GM21423 (cell line): Measurements from ENCODE around the gene RNASEH2C.
"Not testable (repeated sequence)": the region's sequence is repeated elsewhere in the genome, so short reads cannot be mapped to it uniquely, and the experiment has no call there.

Experiments
- ATAC-seq: cut with Tn5 transposase; IDR thresholded peaks from one replicate; pipeline ENCODE4 v1.9.1; 2021; ENCODE audit warnings: mild to moderate bottlenecking, moderate library complexity; ENCODE audit not compliant: unreplicated experiment

Gene RNASEH2C

DNA sequence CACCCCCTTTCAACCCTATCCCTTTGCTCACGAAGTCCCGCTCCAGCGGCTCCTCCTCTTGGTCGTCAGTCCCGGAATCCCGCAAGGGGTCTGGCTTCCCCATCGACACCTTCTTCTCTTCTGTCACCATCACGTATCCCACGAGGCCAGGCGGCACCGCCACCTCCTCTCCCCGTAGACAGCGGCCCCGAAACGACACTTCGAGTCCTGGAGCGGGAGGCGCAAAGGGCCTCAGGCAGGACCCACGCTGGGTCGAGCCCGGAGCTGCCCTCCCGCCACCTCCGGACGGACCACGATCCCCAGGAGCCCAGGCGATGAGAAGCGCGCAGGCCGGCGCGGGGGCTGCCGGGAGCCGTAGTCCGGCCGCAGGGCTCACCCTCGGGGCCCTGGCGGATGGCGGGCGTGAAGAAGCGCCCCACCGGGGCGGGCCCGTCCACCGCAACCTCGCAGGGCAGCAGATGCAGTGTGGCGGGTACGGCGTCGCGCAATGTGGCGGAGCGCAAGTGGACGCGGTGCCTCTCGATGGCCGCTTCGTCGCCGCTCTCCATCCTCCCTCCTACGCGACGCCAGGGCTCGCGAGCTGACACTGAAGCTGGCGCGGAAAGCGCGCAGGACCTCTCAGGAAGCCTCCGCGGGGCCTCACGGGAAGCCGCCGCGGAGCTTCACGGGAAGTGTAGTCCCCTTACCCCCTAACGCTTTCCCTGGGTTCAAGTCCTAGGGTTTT is at the start of gene RNASEH2C:
Gene RNASEH2C, minus strand, starts transcription at position 588 of the 724 bp plus-strand sequence. Its CDS starts 40 bp downstream, at position 548.
- peak; percentile 70 for ATAC-seq

GRCh38 chr11:65767806-65768205 is 47.2 kb upstream of the RNASEH2C start:
- not testable (repeated sequence) for ATAC-seq

GRCh38 chr11:65767406-65767805 is 46.8 kb upstream of the RNASEH2C start:
- ATAC-seq: no peak

GRCh38 chr11:65766535-65766934 is 45.9 kb upstream of the RNASEH2C start:
- no peak for ATAC-seq

GRCh38 chr11:65764434-65764833 is 43.8 kb upstream of the RNASEH2C start:
- ATAC-seq: no peak

DNA sequence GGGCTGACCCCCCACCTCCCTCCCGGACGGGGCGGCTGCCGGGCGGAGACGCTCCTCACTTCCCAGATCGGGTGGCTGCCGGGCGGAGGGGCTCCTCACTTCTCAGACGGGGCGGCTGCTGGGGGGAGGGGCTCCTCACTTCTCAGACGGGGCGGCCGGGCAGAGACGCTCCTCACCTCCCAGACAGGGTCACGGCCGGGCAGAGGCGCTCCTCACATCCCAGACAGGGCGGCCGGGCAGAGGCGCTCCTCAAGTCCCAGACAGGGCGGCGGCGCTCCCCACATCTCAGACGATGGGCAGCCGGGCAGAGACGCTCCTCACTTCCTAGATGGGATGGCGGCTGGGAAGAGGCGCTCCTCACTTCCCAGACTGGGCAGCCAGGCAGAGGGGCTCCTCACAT is 42.2 kb upstream of the RNASEH2C start:
- ATAC-seq: not testable (repeated sequence)

- not testable (repeated sequence) for ATAC-seq
These were observed 41.6 kb upstream of the RNASEH2C start for GRCh38 chr11:65762169-65762568.

DNA sequence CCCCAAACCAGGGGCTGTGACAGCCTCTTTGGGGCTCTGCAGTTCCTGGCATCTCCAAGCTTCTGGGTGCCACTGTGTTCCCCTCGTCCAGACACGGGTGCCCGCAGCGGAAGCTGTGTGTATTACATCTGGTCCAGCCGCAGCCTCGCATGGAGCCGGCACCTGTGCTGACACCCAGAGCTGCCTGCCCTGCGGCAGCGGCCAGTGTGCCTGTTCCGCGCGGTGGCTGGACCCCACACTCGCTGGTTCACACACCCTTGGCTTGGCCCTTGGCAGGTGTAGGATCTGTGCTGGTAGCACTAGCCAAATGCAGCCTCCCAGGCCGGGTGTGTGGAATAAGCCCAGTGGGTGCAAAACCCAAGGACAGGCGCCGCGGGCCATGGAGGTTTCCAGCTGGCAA is 24.5 kb upstream of the RNASEH2C start:
- no peak for ATAC-seq

DNA sequence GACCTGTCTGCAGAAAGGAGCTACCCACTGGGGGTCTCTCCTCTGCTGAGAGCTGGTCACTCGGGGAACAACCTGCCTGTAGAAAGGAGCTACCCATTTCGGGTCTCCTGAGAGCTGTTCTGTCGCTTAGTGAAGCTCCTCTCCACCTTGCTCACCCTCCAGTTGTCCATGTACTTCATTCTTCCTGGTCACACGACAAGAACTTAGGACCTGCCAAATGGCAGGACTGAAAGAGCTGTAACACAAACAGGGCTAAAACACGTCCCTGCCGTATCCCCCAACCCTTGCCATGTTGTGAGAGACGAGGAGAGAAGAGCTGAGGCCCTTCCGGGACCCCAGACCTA is 24.1 kb upstream of the RNASEH2C start:
- ATAC-seq: no peak

GRCh38 chr11:65744026-65744698 is 23.6 kb upstream of the RNASEH2C start:
- no peak for ATAC-seq

GRCh38 chr11:65743681-65744025 is 23.1 kb upstream of the RNASEH2C start:
- ATAC-seq: no peak

DNA sequence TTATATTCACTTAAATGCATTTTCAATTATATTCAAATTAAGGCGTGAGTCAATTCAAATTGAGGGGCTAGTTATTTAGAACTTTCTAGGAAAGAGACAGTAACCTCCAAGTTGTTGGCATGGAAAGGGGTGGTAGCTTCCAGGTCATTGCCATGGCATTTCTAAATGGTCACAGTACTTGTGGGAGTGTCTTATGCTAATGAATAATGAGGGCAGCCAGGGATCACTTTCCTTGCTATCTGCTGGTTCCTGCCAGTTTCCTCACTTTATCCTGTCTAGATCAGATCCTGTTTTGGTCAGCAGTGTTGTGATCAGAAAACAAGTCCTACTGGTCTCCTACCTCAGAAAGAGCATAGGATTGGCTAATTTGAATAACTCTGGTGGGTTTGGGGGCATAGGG is 21.8 kb upstream of the RNASEH2C start:
- no peak for ATAC-seq

DNA sequence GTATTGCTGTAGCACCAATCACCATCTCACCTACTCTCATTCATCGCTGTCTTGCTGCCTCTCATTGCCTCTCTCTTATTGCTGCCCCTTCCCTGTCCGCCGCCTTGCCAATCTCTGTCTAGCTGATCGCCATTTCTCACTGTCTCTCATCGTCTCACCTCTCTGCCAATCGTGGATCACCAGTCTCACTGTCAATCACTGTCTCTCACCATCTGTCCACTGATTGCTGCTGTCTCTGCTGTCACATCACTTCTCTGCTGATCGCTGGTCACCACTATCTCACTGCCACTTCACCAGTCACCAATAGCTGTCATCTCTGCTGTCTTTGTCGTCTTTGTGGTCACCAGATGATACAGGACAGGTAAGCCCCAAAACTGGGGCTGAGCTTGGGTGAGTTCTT is 20.6 kb upstream of the RNASEH2C start:
- ATAC-seq: no peak

- ATAC-seq: no peak
These were observed 18.4 kb upstream of the RNASEH2C start for GRCh38 chr11:65739022-65739421.

- no peak for ATAC-seq
These were observed 16.2 kb upstream of the RNASEH2C start for GRCh38 chr11:65736810-65737209.

- not testable (repeated sequence) for ATAC-seq
These were observed 14.5 kb upstream of the RNASEH2C start for GRCh38 chr11:65735111-65735510.

DNA sequence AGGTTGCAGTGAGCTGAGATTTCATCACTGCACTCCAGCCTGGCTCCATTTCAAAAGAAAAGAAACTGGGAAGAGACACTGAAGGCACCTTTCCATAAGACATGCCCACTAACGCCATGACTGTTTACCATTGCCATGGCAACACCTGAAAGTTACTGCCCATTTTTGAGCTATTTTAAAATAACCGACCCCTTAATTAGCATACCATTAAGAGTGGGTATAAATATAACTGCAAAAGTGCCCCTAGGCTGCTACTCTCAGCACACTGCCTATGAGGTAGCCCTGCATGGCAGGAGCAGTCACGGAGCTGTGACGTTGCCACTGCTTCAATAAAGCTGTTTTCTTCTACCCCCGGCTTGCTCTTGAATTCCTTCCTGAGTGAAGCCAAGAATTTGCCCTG is 9.9 kb upstream of the RNASEH2C start:
- ATAC-seq: no peak

GRCh38 chr11:65727865-65728264 is 7.3 kb upstream of the RNASEH2C start:
- no peak for ATAC-seq

DNA sequence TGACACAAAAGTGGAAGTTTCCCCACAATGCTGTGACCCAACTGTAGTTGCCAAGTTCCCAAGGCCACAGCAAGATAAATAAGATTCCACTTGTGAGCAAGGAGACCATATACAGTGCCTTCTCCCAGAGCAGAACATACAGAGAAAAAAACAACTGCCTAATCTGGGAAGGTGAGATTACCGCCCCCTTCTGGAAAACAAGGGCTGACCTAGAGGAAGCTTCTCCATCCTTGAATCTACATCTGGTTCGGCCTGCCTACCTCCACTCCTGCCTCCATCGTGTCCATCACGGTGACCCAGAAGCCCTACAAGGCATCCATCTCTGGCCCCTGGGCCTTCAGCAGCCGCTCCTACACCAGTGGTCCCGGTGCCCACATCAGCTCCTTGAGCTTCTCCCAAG is 6.1 kb upstream of the RNASEH2C start:
- ATAC-seq: no peak

GRCh38 chr11:65722261-65722660 is 1.7 kb upstream of the RNASEH2C start:
- ATAC-seq: no peak

DNA sequence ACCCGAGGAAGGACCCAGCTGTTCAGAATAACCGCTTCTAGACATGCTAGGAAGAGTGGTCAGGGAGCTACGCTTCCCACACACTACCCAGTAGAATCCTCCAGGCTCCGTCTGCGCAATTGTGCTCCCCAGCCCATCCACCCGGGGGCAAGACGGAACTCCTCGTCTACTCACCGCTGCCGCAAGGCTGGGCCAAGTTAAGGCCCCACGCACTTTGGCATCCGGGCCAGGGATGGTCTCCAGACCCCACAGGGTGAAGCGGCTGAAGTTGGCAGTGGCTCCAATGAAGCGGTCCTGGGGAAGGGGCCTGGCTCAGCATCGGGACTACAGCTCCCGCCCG is 757 bp downstream of the RNASEH2C start:
- peak; percentile 7 for ATAC-seq

- ATAC-seq: no peak
These were observed 1.6 kb downstream of the RNASEH2C start for GRCh38 chr11:65718964-65719492.

DNA sequence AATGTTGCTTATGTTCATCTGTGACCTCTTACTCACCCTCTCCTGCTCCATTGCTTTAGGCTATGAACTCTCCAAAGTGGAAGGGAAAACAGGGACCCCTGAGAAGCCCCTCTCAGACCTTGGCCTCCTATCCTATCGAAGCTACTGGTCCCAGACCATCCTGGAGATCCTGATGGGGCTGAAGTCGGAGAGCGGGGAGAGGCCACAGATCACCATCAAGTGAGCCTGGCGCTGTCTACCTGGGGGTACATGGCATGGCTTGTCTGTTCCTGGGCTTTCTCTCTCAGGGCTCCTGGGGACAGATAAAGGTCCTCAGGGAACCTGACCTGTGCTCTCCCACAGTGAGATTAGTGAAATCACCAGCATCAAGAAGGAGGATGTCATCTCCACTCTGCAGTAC is 2.1 kb downstream of the RNASEH2C start:
- ATAC-seq: no peak
